Chondrocyte (in vitro differentiated cells): Measurements from ENCODE around the gene NT5C. TPM values are rescaled to one million over a fixed set of nuclear protein-coding genes. Genes with fewer than 3 reads are reported as not detected.

Source experiments
- DNase-seq: peaks from one replicate; pipeline ENCODE4 v3.0.0; 2021; ENCODE audit warnings: mixed read lengths, low spot score
- H3K27ac Mint-ChIP-seq: one replicate; pipeline ENCODE4 v1.8.0; 2021; ENCODE audit warnings: mild to moderate bottlenecking, moderate library complexity, mixed read lengths; ENCODE audit not compliant: unreplicated experiment
- H3K27me3 Mint-ChIP-seq: 2 replicates; pipeline ENCODE4 v1.8.0; 2021; ENCODE audit warnings: low read depth, mixed read lengths
- H3K36me3 Mint-ChIP-seq: 2 replicates; pipeline ENCODE4 v1.8.0; 2021; ENCODE audit warnings: low read depth, mixed read lengths
- H3K4me1 Mint-ChIP-seq: 2 replicates; pipeline ENCODE4 v1.8.0; 2021; ENCODE audit warnings: low read depth, mild to moderate bottlenecking, mixed read lengths
- H3K4me3 Mint-ChIP-seq: one replicate; pipeline ENCODE4 v1.8.0; 2021; ENCODE audit warnings: mild to moderate bottlenecking, moderate library complexity, mixed read lengths; ENCODE audit not compliant: unreplicated experiment
- H3K9me3 Mint-ChIP-seq: 2 replicates; pipeline ENCODE4 v1.8.0; 2021; ENCODE audit warnings: low read depth, mixed read lengths
- CTCF ChIP-seq: fragments of 200-600 bp; sonication (generic); IDR thresholded peaks from 2 replicates; pipeline ENCODE4 v1.5.0; 2021; ENCODE audit warnings: antibody characterized with exemption, mild to moderate bottlenecking, moderate library complexity
- total RNA-seq: library from RNA; stranded (reverse); gene quantifications from 3 replicates; pipeline ENCODE4 v1.2.1, GENCODE V29; 2021

Gene NT5C
- total RNA-seq, 1 donor from 2014 or later = 31.2 TPM

- no peaks in the 10 kb centered on the region for H3K9me3 Mint-ChIP-seq
- DNase-seq = no peak
- H3K27me3 Mint-ChIP-seq = no peaks in the 10 kb centered on the region
These were observed 20.4 kb upstream of the NT5C start for GRCh38 chr17:75151930-75152329.

GRCh38 chr17:75147878-75148546, 16.5 kb upstream of the NT5C start:
- Mint-ChIP-seq H3K9me3 (no peaks in the 10 kb centered on the region), H3K36me3 (peaks cover 31% of the 10 kb centered on the region), H3K27ac (peak overlapping the region; percentile 66), H3K27me3 (no peaks in the 10 kb centered on the region), H3K4me1 (peaks cover 17% of the 10 kb centered on the region), H3K4me3 (no peak overlapping the region)
- peak; percentile 32 for DNase-seq
- TF ChIP-seq CTCF = no peak

More at GRCh38 chr17:75151930-75152329, 20.4 kb upstream of the NT5C start:
- Mint-ChIP-seq H3K36me3 (peaks cover 13% of the 10 kb centered on the region), H3K4me3 (peak overlapping the region; percentile 83), H3K27ac (peak overlapping the region; percentile 81), H3K4me1 (peaks cover 30% of the 10 kb centered on the region)
- TF ChIP-seq CTCF = no peak

GRCh38 chr17:75146592-75146991, 15.1 kb upstream of the NT5C start:
- no peak for TF ChIP-seq CTCF
- no peaks in the 10 kb centered on the region for H3K27me3 Mint-ChIP-seq
- DNase-seq = no peak
- H3K4me3 Mint-ChIP-seq = no peak overlapping the region
- peaks cover 31% of the 10 kb centered on the region for H3K36me3 Mint-ChIP-seq
- peaks cover 3% of the 10 kb centered on the region for H3K4me1 Mint-ChIP-seq
- H3K27ac Mint-ChIP-seq = no peak overlapping the region
- no peaks in the 10 kb centered on the region for H3K9me3 Mint-ChIP-seq

- peaks cover 36% of the 10 kb centered on the region for H3K36me3 Mint-ChIP-seq
These were observed 13.4 kb upstream of the NT5C start for GRCh38 chr17:75144816-75145512.

More at GRCh38 chr17:75144816-75145512, 13.4 kb upstream of the NT5C start:
- Mint-ChIP-seq H3K4me1 (peaks cover 3% of the 10 kb centered on the region), H3K9me3 (no peaks in the 10 kb centered on the region), H3K27me3 (no peaks in the 10 kb centered on the region), H3K4me3 (no peak overlapping the region), H3K27ac (no peak overlapping the region)
- TF ChIP-seq CTCF = no peak
- peak; percentile 49 for DNase-seq
